ENCODE measurements around the gene SEM1.
"Not testable (repeated sequence)": the region's sequence is repeated elsewhere in the genome, so short reads cannot be mapped to it uniquely, and the experiment has no call there.

The SEM1 gene

DNA sequence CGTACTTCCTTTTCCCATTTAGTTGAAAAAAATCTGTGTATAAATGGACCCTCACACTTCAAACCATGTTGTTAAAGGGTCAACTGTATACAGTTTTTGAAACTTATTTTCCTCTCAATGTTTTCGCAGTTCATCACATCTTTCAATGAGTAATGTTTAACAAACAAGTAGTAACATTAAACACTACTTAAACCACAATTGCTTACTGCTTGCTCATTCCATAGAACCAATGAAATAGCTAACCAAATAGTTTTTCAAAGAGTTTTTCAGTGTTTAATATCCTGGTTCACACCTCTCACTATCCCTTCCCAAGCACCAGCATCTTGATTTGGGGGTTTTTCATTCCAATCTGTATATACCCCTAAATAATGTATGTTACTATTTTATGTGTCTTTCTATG lies 9.1 kb downstream of the SEM1 start:
- no peak for DNase-seq

DNA sequence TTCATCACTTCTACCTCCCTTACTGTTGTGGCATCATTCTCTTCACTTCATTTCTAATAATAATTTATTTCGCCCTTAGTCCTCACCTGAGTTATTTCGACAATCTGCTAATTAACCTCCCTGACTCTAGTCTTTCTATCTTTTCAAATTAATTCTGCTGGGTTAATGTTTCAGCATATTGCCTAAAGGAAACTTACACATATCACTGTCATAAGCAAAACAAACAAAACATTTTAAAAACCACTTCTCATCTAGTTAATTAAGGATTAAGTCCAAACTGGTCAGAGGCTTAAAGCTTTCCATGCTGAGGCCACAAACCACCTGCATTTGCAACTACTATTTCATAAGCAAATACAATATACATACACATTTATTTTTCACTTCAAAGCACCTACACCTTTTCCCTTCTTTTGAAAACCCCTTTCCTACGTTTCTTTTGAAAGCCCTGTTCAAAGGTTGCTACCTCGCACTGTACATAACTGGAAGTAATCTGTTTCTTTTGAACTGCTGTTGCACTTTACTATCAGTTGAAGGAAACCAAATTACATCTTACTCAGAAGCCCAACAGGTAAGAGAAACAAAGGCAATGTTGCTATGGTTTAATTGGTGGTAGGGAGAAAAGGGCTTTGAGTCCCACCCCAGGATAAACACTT lies 10.3 kb downstream of the SEM1 start:
- DNase-seq, result no peak

DNA sequence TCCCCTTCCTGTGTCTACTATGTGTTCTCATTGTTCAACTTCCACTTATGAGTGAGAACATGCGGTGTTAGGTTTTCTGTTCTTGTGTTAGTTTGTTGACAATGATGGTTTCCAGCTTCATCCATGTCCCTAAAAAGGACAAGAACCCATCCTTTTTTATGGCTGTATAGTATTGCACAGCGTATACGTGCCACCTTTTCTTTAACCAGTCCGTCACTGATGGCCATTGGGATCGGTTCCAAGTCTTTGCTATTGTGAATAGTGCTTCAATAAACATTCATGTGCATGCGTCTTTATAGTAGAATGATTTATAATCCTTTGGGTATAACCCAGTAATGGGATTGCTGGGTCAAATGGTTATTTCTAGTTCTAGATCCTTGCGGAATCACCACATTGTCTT lies 11.2 kb downstream of the SEM1 start:
- not testable (repeated sequence) for DNase-seq

DNA sequence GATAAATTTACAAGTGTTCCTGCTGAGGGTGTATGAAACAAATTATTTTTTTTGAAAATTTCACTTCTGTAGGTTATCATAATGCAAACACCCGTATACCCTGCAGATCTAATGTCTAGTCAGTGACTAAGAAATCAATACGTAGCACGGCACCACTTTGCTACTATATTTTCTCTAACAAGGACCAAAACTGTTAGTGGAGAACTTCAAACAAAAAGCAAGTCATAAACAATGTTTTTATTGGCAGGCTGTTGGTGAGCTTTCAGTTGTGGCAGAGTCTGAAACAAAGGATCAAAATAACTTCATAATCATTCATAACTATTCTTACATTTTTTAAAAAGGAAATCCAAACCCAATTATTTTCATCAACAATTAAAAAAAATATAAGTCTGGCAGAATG lies 11.8 kb downstream of the SEM1 start:
- DNase-seq, result no peak

DNA sequence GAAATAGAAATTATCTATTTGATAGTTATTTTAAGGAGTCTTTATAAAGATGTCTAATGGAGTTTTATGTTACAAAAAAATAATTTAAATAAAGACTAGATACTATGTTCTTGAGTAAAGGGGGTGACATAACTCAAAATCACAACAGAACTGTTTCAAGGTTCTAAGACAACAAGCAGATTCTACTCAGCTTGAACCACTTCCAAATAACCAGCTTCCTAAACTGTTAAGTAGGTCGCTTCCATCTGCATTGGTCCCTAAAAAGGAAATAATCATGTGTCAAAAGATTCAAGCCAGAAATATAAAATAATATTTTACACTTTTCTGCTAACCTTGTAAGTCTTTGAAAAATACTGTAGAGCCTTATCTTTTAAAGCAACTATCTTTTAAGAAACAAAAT lies 14.1 kb downstream of the SEM1 start:
- no peak for DNase-seq

DNA sequence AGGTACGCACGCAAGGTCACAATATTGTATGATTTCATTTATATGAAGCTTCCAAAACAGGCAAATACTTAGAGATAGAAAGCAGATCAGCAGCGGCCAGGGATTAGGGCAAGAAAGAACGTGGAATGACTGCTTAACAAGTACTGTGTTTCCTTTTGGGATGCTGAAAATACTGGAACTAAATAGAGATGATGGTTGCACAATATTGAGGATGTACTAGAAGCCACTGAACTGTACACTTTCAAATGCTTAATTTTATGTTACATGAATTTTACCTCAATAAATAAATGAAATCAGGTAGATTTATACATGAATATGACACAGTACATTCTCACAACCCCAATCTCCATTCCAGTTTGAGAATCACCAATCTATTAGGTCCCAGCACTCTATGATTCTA lies 15.6 kb downstream of the SEM1 start:
- DNase-seq, result no peak

DNA sequence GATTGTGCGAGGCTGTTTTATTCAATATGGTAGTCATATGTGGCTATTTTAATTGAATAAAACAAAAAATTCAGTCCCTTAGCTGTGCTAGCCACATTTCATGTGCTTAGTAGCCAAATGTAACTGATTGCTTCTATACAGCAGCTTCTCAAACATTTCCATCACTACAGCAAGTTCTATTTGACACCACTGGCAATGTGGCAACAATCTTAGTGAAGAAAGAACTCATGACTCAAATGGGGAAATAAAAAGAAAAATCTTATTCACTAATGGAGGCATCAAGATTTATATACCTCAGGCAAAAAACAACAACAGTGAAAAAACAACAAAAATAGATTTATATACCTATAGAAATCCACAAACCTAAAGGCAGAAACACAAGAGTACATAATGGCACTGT lies 17.9 kb downstream of the SEM1 start:
- DNase-seq, result no peak

DNA sequence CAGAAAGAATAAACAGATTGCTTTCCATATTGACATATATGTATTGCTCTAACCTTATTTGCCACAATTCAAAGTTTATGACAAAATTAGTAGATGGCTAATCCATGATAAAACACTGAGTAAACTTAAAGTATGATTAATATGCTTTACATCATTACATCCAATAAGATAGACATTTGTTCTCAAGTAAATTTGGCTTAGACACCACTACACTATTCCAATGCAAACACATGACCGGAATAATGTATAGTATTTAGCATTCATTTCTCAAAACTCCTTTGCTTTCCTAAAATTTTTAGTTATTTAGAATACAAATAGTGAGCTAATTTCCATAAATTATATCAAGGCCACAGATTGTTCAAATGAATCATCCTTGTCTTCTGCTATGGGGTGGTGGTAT lies 20.2 kb downstream of the SEM1 start:
- DNase-seq, result no peak

DNA sequence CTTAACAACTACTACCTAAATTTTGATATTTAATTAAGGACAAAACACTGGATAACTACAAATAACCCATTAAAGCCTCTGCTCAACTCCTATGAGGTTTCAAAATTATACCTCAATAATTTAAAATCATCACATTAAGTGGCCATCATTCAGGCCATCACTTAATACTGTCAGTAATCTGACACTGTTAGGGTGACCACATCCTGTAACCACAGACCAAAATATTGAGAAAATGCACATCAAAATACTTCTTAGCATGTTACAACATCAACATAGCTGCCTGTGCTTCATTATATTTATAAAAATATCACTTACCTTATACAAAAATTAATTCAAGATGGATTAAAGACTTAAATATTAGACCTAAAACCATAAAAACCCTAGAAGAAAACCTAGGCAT lies 23.3 kb downstream of the SEM1 start:
- no peak for DNase-seq

DNA sequence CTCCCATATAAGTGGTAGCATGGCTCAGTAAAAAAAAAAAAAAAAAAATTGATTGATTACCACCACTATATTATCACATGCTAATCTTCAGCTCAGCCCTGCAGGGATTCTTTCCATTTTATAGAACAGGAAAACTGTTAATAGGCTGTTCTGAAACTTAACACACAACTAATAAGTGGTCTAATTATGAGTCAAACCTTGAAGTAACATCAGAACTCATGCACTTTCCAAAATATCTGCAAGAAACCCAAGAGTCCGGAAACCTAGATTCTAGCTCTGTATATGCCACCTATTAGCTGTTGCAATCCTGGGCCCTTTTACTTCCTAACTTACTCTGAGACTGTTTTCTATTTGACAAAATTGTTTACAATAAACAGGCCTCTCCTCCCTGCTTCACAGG lies 23.9 kb downstream of the SEM1 start:
- DNase-seq, result no peak

DNA sequence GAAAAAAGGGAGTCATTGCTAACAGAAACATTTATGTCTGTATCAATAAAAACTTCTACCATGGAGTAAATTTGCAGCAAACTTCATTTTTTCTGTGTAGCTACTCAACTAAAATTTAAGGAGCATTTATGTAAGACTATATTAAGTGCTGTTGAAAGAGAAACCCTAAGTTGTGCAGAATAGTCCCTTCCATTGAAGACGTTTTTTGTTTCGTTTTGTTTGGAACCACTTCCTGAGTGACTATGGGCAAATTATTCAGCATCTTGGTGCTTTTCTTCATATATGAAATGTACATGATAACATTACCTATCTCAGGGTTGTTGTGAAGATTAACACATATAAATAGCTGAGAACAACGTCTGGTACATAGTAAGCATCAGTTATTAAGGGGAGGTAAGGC lies 24.3 kb downstream of the SEM1 start:
- DNase-seq, result no peak

DNA sequence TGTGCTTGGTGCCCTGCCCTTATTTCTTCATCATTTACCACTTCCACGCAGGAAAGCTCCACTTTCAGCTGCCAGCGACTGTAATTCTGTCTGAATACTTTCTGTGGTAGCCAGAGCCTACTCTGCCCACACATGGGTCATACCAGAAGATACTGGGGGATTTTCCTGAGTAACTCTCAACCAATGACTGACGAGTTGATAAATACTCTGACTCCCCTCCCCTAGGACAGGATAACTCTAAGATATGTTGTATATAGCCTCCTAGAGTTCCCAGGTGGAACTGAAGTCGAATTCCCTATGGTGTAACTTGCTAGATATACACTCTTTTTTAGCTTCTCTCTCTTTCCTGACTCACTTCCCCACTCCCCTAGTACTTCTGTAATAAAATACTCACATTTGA lies 29.8 kb downstream of the SEM1 start:
- DNase-seq, result no peak

DNA sequence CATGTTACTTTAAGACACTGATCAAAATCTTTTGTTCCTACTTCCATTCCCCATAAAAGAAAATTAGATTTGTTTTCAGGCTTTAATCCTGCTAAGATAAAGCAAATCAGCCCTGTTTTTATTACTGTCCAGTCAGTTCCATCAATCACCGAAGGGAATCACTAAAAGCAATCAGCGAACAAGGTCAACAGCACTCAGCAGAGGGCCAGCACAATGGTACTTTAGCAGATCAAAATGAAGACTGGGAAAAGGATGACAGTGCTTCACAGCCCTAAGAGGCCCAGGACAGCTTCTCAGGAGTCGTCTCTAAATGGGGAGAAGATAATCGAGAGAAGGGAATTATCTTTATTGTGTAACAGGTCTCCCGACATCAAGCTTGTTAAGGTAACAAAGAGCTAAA lies 32.7 kb downstream of the SEM1 start:
- DNase-seq, result no peak

DNA sequence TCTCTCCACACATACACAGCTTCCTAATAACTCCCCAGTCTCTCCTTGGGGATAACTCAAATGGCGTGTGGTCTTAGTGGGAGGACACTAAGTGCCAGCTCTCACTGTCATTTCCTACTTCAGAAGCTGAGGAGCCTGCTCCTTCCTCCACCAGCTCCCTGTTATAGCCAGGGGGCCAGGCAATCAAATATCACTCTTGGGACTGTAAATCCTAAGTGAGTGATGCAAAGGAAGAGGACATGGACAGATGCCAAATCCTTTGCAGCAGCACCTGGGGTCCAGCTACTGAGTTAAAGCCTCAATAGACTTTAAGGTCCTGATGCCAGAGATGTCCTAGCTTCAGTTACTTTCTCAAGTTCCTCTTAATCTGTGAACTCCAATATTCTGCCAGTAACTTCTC lies 34.1 kb downstream of the SEM1 start:
- peak; percentile 57 for DNase-seq

DNA sequence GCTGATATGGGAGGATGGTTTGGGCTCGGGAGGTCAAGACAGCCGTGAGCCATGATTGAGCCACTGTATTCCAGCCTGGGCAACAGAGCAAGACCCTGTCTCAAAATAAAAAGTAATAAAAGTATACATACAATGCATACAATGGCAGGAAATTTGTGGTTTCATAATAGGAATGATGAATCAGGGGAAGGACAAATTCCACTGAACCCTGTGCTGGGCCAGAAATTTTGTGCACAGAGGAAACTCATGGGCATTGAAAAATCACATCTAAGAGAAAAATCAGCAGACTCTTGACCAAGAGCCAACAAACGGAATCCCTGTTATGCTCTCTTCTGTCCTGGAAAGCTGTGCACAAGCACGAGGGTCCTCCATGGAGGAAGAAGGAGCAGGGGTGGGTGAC lies 35.1 kb downstream of the SEM1 start:
- no peak for DNase-seq

DNA sequence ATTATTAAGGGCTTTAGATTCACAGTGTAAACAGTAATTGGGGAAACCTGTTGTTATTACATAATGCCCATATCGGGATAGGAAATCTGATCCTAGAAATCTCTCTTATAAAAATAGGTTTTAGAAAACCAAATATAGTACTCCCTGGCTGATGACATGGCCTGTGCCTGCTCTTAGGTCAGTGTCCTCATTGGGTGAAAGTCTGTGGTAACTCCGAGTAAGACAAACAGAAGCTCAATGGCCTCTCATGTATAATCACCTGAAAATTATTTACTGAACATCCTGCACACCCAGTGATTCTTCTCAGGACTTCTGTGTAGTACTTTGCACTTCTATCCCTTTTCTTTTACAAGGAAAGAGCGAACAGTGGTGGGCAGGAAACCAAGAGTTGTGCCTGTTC lies 37.8 kb downstream of the SEM1 start:
- no peak for DNase-seq

DNA sequence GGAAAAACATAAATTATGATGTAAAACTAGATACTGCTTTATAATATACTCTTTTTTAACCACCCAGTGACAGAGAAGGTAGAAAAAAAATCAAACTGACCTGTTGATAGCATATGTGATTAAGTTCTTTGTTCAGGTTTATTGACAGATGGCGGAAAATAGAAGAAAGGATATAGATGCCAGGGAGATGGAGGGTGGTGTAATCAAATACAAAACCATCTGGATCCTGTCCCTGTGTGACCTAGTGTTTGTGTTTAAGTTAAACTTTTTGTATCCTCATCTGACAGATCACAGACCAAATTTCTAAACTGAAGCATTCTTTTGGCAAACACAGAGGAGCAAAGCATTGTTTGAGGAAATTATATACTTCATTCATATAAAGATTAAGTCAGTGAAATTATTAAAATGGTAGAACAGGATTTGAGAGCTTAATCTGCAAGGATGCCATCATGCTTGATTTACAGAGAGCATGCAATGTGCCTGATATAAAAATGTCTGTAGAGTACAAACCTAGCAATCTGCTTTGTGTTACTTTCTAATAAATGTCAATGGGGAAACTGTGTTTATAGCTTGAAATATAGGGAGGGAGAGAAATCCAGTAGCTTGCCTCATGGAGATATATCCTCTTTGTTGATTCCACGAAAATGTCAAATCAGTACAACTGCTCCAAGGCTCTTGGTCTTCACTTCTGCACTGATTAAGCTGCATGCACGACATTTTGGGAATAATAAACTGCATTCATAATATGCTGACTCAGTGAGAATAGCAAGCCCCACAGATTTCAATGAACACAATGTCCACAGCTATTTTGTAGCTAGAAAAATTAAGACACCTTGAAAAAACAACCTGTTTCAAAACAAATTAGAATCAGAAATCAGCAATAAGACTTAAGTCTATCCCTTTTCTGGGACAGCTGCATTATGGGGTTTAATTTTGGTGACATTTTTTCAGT lies 39.0 kb downstream of the SEM1 start:
- DNase-seq, result no peak

DNA sequence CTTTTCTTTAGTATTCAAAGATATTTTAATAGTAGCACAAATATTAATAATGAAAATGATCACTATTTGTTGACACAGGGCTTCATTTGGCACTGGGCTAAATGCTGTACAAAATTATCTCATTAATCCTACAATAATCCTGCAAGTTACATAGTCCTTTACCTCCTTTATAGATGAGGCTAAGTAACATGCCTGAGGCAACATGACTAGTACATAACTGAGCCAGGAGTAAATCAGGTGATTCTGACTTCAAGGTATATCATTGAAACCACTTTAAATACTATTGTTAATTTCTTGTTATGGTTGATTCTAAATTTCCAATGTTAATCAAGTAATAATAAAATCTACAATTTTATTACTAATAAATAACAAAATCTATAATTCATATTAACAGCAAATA lies 39.8 kb downstream of the SEM1 start:
- no peak for DNase-seq

DNA sequence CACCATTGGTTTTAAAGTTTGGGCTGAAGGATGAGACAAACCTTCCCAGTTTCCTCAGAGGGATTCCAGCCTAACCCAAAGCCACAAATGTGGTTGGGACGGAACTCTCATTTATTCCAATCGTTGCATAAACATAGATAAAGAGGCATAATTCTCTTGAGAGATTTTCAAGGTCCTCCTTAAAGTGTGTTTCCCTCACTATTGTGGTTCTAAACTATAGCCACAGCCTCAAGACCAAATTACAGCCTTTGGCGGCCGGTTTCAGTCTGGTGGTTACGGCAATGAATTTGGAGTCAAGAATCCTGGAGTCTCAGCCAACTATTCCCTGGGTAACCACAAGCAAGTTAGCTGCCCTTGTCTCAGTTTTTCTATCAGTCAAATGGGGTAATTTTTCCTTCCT lies 42.6 kb downstream of the SEM1 start:
- no peak for DNase-seq

DNA sequence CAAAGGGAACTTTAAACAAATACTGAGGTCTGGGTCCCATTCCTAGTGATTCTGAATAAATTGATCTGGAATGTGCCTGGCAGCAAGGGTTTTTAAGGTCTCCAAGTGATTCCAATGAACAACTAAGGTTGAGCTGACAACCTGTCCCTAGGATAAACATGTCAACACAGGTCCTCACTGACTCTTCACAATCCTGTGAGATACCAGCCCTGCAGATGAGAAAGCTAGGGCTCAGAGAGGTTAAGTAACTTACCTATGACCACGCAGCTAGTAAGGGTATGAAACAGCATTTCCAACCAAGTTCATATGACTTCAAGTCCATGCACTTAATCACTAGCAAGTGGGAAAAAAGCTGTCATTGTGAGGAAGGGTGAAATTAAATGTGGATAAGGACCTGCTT lies 44.0 kb downstream of the SEM1 start:
- DNase-seq, result no peak

DNA sequence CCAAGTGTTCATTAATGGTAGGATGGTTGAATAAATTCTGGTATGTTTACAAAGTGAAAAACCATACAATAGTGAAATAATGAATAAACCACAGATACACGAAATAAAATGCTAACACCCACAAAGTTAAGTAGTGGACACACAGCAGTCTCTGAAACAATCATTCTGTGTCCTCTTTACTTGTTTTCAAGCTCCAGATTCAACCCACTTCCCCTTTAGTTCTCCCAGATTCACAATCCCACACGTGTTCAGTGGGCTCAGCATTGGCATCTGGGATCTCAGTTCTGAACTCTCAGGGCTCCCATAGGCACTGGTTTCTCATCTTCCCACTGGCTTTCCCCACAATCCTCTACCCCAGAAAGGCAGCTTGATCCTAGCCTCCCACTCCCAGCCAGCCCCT lies 44.9 kb downstream of the SEM1 start:
- no peak for DNase-seq

DNA sequence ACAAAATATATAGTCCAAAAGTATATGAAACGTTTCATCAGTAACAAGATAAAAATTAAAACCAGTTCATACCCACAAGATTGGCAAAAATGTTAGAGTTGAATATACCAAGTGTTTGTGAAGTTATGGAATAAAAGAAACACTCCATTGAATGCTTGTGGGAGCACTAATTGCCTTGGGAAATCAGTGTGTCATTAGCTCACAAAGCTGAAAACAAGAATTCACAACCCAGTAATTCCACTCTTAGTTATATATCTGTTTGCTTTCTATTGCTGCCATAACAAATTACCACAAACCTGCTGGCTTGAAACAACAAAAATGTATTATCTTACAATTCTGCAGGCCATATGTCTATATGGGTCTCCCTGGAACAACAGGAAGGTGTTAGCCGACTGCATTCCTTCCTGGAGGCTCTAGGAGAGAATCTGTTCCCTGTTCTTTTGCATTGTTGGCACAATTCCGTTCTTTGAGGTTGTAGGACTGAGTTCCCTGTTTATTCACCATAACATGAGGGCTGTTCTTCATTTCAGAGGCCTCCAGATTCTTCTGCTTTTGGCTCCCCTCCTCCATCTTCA lies 45.7 kb downstream of the SEM1 start:
- DNase-seq, result no peak

DNA sequence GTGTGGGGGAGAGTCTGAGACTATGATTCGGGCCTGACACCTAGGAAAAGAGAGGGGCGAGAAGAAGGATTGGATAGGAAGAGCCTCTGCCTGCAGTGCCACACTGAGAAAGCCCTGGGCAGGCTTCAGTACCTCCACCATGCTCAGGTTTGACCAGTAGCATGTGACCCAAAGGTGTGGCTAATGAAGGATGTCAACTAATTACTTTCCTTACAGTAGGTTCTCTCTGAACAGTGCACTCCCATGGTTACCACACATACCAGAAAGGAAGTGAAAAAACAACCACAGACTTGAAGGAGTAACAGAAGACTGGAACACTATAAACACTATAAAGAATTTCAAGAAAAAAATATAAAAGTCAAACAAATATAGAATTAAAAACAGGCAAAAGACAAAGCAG lies 46.2 kb downstream of the SEM1 start:
- DNase-seq, result no peak

DNA sequence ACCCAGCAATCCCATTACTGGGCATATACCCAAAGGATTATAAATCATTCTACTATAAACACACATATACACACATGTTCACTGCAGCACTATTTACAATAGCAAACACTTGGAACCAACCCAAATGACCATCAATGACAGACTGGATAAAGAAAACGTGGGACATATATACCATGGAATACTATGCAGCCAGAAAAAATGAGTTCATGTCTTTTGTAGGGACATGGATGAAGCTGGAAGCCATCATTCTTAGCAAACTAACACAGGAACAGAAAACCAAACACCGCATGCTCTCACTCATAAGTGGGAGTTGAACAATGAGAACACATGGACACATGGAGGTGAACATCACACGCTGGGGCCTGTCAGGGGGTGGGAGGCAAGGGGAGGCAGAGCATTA lies 47.5 kb downstream of the SEM1 start:
- DNase-seq, result not testable (repeated sequence)

Measured in NCI-H1436 (cell line).